ENCODE measurements around the gene HOXA10.
A peak's percentile ranks its signal among the peaks of the same experiment; 100 is the strongest.

The HOXA10 gene

DNA sequence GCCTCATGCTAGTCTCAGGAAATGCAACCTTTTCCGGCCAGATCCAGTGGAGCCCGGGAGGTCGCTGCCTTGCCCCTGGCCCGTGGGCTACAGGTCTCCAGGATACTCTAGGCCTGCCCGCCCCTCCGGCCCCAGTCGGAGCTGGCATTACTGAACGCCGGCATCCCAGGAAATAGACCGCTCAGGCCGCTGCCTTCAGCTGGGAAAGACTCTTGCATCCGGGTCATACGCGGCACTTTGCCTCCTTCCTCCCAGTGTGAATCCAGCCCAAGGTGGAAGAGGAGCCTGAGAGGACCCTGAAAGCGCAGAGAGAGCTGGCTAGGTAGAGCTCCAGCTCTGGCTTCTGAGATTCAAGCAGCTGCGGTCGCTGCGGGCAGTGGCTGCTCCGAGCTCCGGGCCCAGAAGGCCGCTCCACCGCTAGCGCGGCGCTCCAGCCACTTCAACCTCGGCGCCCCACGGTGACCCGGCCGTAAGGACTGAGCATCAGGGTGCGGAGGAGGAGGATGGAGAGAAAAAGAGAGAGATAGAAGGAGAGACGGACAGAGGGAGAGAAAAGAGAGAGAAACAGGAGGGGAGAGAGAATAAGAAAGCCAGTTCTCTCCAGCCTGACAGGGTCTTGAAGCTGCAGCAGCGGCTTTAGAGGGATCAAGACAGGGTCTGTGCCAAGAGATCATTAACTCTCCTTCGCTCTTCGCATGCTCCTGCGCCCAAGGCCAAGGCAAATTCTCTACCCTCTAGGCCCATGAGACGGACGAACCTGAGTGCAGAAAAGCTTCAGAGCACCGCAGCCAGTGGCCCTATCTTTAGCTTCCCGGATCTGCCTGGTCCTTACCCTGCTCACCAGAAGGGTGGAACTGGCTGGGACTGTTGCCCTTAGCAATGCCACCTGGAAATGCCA, 1.8 kb upstream of the HOXA10 start:
- no peak for DNase-seq (ENCODE audit: low read depth)
- TF ChIP-seq CTCF (conservative IDR thresholded peaks at IDR 0.05; ENCODE audit: low read length) = no peak
- H3K4me3 ChIP-seq (ENCODE audit: low read length) = peak overlapping the region; percentile 87

DNA sequence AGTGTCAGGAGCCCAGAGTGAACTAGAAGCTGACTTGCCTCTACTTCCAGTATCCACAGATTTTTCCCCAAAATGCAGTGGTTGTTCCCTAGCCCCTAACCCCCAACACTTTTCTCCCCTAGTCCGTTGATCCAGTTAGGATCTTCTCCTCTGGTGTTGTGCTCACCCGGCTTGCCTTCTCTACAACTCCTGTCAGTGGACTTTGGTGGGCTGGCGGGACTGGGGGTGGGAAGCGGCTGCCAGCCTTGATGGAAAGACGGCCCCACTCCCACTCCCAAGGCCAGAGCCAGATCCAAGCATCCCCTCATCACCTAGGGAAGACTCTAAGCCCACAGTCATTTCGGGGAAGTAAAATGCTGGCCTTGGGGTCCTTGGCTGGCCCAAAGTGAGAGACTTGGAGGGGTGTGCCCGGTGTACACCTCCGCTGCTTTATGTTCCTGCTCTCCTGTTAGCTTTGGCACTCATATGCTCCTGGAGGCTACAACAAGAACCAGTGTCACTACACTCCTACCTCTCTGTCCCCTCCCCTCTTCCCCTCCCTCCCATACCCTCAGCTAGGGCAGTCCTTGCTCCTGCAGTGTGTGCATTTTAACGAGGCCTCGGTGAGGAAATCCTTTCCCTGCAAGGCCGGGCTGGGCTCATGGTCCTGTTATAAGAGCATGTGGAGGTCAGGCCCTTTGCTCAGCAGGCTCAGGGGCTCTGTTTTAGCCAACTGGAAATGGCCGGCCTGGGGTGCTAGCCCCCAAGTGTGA, 930 bp upstream of the HOXA10 start:
- no peak for DNase-seq (ENCODE audit: low read depth)
- H3K4me3 ChIP-seq (ENCODE audit: low read length) = peak overlapping the region; percentile 87
- TF ChIP-seq CTCF (conservative IDR thresholded peaks at IDR 0.05; ENCODE audit: low read length) = no peak

DNA sequence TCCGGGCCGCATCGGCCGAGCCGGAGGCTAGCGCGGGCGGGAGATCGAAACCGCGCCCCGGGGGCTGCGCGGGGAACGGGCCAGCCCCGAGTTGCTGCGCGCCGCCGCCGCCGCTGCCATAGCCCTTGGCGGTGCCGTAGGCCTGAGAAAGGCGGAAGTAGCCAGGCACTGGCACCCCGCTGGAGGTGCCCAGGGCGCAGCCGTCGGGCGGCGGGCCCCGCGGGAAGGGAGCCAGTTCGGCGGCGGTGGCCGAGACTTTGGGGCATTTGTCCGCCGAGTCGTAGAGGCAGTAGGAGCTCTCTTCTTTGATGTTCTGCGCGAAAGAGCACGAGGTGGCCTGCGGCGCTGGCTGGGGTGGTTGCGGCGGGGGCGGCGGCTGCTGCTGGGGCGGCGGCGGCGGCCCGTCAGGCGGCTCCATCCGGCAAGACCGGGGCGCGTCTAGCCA, 587 bp downstream of the HOXA10 start:
- peak overlapping the region; percentile 87 for H3K4me3 ChIP-seq (ENCODE audit: low read length)
- no peak for TF ChIP-seq CTCF (conservative IDR thresholded peaks at IDR 0.05; ENCODE audit: low read length)
- DNase-seq (ENCODE audit: low read depth) = no peak

DNA sequence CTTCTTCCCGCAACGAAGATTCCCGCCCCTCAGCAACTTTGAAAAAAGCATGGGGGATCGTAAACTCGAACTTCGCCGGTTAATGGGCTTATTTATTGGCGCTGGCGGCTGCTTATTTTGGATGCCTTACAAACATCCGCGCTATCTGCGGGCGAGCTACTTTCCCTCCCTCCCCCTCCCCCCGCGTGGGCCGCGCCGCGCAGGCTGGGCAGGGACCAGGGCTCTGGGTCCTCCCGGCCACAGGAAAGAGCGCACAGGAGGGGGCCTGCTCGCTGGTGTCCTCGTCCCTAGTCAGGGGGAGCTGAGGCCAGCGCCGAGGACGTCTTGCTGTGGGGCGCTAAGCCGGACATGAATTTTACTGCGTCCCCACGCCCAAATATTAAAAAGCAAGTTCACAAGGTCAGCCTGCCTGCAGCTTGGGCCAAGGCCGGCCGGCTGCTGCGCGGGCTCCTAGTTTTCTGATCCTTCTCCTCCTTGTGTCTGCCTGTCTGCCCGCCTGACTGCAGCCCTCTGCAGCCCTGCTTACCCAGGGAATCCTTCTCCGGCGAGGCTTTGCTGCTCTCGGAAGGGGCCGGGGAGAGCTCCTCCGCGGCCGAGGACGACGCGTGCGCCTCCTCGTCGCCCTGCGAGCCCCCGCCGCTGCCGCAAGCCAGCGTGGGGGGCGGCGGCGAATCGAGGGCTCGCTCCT, 1.2 kb downstream of the HOXA10 start:
- H3K4me3 ChIP-seq (ENCODE audit: low read length) = peak overlapping the region; percentile 87
- no peak for TF ChIP-seq CTCF (conservative IDR thresholded peaks at IDR 0.05; ENCODE audit: low read length)
- DNase-seq (ENCODE audit: low read depth) = peak; percentile 88

DNA sequence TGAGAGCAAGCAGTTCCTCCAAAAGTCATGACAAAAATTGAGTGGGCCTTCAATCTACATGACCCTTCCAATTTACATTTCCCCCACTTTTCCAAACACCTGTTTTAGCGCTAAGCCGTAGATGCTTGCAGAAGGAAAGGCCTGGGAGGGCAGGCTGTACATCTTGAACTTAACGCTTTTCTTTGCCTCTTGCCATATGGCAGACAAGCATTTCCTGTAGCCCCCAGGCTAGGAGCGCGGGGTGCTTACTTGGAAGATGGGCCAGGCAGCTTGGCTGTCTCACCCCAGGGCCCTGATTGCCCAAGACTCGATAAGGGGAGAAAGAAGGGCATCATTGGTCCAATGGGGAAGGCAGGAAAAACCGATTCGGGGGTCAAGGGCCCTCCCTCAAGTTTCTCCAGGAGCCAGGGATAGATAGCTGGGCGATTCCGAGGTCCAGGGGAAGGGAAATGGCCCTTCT, 1.8 kb downstream of the HOXA10 start:
- no peak for TF ChIP-seq CTCF (conservative IDR thresholded peaks at IDR 0.05; ENCODE audit: low read length)
- DNase-seq (ENCODE audit: low read depth) = peak; percentile 63
- H3K4me3 ChIP-seq (ENCODE audit: low read length) = peak overlapping the region; percentile 87

DNA sequence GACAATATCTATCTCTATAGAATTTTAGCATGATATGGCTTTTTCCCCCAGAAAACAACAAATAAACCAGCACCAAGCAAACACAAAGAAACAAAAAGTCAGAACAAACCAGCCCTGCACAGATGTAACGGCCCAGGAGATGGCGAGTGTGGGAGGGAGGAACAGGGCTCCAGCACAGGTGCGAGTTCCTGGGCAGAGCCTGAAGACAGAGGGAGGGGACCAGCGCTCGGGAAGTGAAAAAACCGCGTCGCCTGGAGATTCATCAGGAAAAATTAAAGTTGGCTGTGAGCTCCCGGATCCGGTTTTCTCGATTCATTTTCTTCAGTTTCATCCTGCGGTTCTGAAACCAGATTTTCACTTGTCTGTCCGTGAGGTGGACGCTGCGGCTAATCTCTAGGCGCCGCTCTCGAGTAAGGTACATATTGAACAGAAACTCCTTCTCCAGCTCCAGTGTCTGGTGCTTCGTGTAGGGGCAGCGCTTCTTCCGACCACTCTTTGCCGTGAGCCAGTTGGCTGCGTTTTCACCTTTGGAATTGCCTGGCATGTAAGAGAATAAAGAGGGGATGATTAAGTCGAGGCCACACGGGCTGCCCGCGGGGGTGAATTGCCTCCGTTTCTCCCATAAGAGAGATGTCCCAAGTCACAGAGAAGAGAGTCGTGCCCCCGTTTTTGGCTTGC, 2.3 kb downstream of the HOXA10 start:
- H3K4me3 ChIP-seq (ENCODE audit: low read length) = peak overlapping the region; percentile 87
- no peak; the same call in 1 of the 2 replicates for TF ChIP-seq CTCF (conservative IDR thresholded peaks at IDR 0.05; ENCODE audit: low read length)

More for the DNA sequence above, 2.3 kb downstream of the HOXA10 start:
- DNase-seq (ENCODE audit: low read depth) = no peak
